ENCODE measurements around the gene ABI1.

- TF ChIP-seq, protein P1, sequence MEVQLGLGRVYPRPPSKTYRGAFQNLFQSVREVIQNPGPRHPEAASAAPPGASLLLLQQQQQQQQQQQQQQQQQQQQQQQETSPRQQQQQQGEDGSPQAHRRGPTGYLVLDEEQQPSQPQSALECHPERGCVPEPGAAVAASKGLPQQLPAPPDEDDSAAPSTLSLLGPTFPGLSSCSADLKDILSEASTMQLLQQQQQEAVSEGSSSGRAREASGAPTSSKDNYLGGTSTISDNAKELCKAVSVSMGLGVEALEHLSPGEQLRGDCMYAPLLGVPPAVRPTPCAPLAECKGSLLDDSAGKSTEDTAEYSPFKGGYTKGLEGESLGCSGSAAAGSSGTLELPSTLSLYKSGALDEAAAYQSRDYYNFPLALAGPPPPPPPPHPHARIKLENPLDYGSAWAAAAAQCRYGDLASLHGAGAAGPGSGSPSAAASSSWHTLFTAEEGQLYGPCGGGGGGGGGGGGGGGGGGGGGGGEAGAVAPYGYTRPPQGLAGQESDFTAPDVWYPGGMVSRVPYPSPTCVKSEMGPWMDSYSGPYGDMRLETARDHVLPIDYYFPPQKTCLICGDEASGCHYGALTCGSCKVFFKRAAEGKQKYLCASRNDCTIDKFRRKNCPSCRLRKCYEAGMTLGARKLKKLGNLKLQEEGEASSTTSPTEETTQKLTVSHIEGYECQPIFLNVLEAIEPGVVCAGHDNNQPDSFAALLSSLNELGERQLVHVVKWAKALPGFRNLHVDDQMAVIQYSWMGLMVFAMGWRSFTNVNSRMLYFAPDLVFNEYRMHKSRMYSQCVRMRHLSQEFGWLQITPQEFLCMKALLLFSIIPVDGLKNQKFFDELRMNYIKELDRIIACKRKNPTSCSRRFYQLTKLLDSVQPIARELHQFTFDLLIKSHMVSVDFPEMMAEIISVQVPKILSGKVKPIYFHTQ (CRISPR knock-in tag; IDR thresholded peaks at IDR 0.05), result no peak
- TF ChIP-seq CTCF (IDR thresholded peaks at IDR 0.05), result no peak
- TF ChIP-seq CBFB (CRISPR knock-in tag; IDR thresholded peaks at IDR 0.05; ENCODE audit: low read depth), result no peak
Measured at GRCh38 chr10:26743091-26743490, 117.7 kb downstream of the ABI1 start.
